Measurements from ENCODE around the gene KIF4A.
"Not testable (repeated sequence)": the region's sequence is repeated elsewhere in the genome, so short reads cannot be mapped to it uniquely, and the experiment has no call there.

KIF4A gene

GRCh38 chrX:70360366-70360765 is 70.5 kb downstream of the KIF4A start:
- no peak overlapping the region for H3K4me3 ChIP-seq (ENCODE audit: low read depth, low read length)

DNA sequence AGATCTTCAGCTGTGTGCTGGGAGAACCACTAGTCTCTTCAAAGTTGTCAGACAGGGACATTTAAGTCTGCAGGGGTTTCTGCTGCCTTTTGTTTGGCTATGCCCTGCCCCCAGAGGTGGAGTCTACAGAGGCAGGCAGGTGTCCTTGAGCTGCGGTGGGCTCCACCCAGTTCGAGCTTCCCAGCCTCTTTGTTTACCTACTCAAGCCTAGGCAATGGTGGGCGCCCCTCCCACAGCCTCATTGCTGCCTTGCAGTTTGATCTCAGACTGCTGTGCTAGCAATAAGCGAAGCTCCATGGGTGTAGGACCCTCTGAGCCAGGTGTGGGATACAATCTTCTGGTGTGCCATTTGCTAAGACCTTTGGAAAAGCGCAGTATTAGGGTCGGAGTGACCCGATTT is 78.8 kb downstream of the KIF4A start:
- H3K4me3 ChIP-seq (ENCODE audit: low read depth, low read length), result not testable (repeated sequence)

DNA sequence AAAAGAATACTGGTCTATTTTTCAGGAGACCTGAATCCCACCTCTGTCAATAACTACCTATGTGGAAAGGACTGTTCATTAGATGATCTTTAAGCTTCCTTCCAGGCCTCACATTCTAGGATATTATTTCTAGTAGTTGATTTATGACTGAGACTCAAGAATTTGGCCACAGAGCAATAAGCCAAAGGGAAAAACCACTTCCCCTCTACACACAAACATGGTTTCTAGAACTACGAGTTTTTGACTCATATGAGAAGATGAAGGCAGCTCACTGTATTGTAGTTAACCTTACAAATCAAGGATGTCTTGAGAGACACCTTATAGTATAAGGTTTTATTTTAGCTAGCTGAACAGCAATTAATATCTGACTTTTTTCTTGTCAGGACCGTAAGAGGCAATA is 96.3 kb downstream of the KIF4A start:
- H3K4me3 ChIP-seq (ENCODE audit: low read depth, low read length), result no peak overlapping the region

DNA sequence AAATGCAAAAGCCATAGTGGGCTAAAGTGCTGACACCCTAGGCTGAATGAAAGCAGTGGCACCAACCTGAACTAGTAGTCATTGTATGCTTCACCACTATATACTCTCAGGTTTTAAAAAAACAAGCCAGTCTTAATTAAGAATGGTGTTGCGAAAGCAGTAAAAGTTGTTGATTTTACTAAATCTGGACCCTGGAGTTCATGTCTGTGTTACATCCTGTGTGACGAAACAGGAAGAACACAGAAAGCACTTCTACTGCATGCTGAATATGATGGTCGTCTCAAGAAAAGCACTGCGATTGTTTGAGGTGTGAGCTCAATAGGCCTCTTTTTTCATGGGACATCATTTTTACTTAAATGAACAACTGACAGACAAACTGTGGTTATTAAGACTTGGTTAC is 109.0 kb downstream of the KIF4A start:
- no peak overlapping the region for H3K4me3 ChIP-seq (ENCODE audit: low read depth, low read length)

GRCh38 chrX:70400181-70400580 is 110.3 kb downstream of the KIF4A start:
- not testable (repeated sequence) for H3K4me3 ChIP-seq (ENCODE audit: low read depth, low read length)

GRCh38 chrX:70402721-70403120 is 112.8 kb downstream of the KIF4A start:
- no peak overlapping the region for H3K4me3 ChIP-seq (ENCODE audit: low read depth, low read length)

DNA sequence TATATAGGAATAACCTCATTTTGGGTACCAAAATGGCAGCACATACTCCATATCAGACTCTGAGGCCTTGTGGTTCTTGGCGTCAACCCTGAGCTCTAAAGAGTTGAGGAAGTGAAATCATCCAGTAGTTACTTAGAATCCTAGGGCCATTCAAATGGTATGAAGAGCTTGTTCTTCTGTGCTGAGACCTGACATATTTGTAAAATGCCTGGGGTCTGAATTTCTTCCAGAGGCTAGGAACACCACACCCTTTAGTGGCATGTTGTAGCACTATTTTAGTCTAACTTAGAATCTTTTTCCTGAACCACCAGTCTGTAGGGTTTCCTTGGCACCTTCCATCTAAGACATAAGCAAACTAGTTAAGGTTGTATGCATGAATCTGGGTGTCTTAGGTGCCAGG is 115.1 kb downstream of the KIF4A start:
- H3K4me3 ChIP-seq (ENCODE audit: low read depth, low read length), result no peak overlapping the region

GRCh38 chrX:70410921-70411320 is 121.0 kb downstream of the KIF4A start:
- H3K4me3 ChIP-seq (ENCODE audit: low read depth, low read length), result no peak overlapping the region

GRCh38 chrX:70411475-70411874 is 121.6 kb downstream of the KIF4A start:
- no peak overlapping the region for H3K4me3 ChIP-seq (ENCODE audit: low read depth, low read length)

GRCh38 chrX:70421618-70422017 is 131.7 kb downstream of the KIF4A start:
- no peak overlapping the region for H3K4me3 ChIP-seq (ENCODE audit: low read depth, low read length)

- H3K4me3 ChIP-seq (ENCODE audit: low read depth, low read length), result peak within 1 kb of the TSS; percentile 9
Measured at GRCh38 chrX:70422851-70423341, 133.0 kb downstream of the KIF4A start, which contains the start of gene GDPD2. TSS of gene GDPD2 (plus strand) at chrX:70423314. CDS start at chrX:70424985, 1,671 bp downstream.

- peak overlapping the region; percentile 9 for H3K4me3 ChIP-seq (ENCODE audit: low read depth, low read length)
Measured at GRCh38 chrX:70423936-70424675, 134.2 kb downstream of the KIF4A start.

DNA sequence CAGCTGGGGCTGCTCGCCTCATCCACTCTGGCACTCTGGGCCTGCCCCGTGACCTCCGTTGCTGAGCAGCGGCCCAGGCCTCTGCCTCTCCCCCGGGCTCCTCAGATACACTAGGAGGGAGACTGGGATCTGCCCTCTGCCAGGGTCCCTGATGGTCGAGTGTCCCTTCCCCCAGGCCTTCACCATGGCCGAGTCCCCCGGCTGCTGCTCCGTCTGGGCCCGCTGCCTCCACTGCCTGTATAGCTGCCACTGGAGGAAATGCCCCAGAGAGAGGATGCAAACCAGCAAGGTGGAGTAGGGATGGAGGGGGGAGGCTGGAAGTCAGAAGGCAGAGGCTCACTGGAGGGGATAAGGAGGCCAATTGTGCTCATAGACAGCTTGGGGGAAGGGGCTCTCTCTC is 134.9 kb downstream of the KIF4A start:
- no peak overlapping the region for H3K4me3 ChIP-seq (ENCODE audit: low read depth, low read length)

DNA sequence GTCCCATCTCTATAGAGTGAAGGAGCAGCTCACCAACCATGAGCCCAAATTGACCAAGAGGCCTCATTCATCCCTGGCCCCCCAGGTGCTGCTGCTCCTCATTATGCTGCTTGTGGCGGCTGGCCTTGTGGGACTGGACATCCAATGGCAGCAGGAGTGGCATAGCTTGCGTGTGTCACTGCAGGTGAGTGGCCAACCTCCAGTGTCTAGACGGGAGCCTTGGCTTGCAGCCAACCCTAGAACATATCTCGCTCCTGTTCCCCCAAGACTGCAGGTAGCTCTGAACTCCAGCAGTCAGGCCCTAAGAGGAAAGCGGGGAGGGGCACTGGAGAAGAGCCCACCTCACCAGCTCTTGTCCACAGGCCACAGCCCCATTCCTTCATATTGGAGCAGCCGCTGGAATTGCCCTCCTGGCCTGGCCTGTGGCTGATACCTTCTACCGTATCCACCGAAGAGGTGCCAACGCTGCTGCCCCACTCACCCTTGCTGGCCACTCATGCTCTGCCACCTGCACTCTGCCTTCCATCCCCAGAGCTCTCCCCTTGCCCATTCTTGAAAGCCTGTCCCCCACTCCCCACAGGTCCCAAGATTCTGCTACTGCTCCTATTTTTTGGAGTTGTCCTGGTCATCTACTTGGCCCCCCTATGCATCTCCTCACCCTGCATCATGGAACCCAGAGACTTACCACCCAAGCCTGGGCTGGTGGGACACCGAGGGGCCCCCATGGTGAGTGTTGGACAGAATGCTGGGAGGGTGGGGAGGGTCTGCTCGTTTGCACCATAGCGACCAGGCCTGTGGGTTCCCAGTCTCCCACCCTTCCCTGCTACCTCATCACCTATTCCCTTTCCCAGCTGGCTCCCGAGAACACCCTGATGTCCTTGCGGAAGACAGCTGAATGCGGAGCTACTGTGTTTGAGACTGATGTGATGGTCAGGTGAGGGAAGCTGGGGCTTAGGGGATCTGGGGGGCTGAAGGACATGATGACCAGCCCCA is 136.7 kb downstream of the KIF4A start:
- H3K4me3 ChIP-seq (ENCODE audit: low read depth, low read length), result no peak overlapping the region

- no peak overlapping the region for H3K4me3 ChIP-seq (ENCODE audit: low read depth, low read length)
Measured at GRCh38 chrX:70427365-70427764, 137.5 kb downstream of the KIF4A start.

DNA sequence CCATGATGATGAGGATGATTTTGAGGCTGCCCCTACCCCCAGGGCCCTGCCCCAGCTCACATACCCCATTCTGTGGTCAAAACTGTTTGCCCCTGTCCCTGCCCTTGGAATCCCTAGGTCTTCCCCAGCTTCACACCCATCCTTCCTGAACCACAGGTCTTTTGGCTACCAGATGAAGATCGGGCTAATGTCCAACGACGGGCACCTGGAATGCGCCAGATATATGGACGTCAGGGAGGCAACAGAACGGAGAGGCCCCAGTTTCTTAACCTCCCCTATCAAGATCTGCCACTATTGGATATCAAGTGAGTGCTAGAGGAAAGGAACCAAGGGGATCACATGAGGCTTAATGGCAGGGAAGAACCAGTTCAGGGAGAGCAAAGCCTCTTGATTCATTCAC is 139.9 kb downstream of the KIF4A start:
- H3K4me3 ChIP-seq (ENCODE audit: low read depth, low read length), result no peak overlapping the region

DNA sequence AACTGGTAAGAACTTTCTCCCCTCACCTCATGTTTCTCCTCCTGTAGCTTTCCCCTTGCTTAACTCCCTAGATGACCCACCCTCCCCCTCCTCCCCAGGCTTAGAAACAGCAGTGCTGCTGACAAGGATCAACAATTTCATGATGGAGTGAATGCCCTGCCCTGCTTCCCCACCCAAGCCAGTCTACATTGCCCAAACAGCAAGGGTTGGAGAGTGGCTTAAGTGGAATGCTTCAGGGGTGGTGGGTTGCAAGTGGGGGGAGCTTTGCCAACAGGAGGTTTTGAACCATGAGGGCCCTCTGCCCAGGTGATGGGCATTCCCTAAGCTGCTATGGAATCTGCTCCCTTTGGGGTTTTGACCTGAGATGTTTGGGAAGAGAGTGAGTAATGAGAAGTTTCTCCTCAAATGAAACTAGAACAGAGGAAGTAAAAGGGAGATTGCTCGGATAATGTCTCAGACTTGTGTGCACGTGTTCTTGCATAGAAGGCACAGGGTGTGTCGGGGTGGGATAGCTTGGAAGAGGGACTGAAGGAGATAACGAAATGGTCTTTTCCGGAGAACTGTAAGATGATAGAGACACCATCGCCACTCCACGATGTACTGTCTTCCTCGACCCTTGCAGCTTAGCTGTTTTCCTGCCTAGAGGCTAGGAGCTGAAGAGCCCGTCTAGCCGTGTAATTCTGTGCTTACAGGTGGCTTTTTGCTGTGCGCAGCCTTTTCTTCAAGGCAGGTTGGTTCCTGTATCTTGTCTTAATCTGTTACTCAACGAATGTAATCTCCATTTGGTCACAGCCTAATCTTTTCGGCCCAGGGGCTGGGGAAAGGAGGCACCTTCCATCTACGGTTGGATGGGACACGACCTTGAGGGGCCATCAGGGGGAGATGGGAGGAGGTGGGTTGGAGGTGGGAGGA is 143.3 kb downstream of the KIF4A start:
- H3K4me3 ChIP-seq (ENCODE audit: low read depth, low read length), result no peak overlapping the region

DNA sequence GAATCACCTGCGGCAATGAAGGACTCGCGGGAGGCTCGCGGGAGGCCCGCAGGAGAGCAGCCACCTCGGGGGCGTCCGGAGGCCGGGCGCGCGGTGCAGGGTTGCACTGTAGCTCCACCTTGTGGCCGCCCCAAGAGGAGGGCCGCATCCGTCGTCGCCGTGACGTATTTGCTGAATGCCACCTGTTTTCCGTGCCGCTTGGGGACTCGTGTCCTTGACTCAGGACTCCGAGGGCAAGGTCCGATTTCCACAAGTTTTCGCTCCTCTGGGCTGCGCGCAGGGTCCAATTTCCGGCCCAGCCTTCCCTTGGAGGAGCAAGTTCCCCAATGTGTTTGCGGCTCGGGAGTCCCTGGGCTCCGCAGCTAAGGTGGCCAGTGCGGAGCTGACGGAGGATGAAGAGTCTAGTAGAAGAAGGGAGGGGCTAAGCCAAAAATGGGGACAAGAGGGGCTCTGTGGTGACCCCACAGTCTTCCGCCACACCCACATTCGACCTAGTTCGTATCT is 144.0 kb downstream of the KIF4A start:
- peak overlapping the region; percentile 72 for H3K4me3 ChIP-seq (ENCODE audit: low read depth, low read length)

GRCh38 chrX:70434352-70434866 is 144.5 kb downstream of the KIF4A start:
- H3K4me3 ChIP-seq (ENCODE audit: low read depth, low read length), result peak overlapping the region; percentile 72

- H3K4me3 ChIP-seq (ENCODE audit: low read depth, low read length), result peak overlapping the region; percentile 61
Measured at GRCh38 chrX:70434914-70435586, 145.1 kb downstream of the KIF4A start.

Data from iPS-11a (cell line).